ENCODE measurements around the gene BCLAF1. TPM values are rescaled to one million over a fixed set of nuclear protein-coding genes. Genes with fewer than 3 reads are reported as not detected.

Gene BCLAF1
- polyA plus RNA-seq, 1 experiment = 117 TPM

DNA sequence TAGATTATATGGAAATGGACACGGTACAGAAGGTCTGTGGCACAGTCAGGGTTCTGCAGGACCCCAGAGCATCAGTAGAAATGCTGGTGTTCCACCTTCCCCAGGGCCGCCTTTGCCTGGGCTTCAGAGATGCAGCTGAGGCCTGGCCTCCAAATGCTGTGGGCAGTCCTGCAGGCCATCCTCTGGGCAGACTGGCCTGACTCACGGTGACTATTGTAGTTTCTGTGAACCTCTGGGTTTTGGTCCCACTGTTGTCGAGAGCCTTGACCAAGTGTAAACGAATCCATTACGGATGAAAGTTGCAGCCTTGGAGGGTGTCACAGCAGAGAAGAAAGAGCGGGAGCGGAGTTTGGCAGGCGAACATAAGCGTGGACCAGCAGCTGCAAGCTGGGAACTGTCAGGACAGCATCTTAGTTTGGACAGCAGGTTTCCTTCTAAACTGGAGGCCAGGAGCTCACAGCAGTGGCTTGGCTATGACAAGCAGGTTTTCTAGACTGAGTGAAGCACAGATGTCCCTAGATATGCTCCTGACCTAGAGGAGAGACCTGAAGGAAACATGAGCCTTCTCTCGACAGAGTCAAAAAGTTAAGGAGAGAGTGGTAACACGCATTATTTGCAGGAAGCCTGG is 46.2 kb upstream of the BCLAF1 start:
- H3K27me3 ChIP-seq (ENCODE audit: control insufficient read depth, insufficient read depth, low read length) = peaks cover 5% of the 10 kb centered on the region
- H3K4me3 ChIP-seq (ENCODE audit: low read depth, low read length) = no peak overlapping the region
- DNase-seq (ENCODE audit: low read depth, low spot score) = no peak
- TF ChIP-seq, protein P1, sequence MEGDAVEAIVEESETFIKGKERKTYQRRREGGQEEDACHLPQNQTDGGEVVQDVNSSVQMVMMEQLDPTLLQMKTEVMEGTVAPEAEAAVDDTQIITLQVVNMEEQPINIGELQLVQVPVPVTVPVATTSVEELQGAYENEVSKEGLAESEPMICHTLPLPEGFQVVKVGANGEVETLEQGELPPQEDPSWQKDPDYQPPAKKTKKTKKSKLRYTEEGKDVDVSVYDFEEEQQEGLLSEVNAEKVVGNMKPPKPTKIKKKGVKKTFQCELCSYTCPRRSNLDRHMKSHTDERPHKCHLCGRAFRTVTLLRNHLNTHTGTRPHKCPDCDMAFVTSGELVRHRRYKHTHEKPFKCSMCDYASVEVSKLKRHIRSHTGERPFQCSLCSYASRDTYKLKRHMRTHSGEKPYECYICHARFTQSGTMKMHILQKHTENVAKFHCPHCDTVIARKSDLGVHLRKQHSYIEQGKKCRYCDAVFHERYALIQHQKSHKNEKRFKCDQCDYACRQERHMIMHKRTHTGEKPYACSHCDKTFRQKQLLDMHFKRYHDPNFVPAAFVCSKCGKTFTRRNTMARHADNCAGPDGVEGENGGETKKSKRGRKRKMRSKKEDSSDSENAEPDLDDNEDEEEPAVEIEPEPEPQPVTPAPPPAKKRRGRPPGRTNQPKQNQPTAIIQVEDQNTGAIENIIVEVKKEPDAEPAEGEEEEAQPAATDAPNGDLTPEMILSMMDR (IDR thresholded peaks at IDR 0.05; ENCODE audit: low read depth, low read length) = no peak
- H3K9me3 ChIP-seq (ENCODE audit: control insufficient read depth, insufficient read depth, low read length) = no peaks in the 10 kb centered on the region
- ChIA-PET CTCF (no interaction called here), POLR2A (no interaction called here)
- H3K27ac ChIP-seq (ENCODE audit: low read depth, low read length) = no peak overlapping the region

DNA sequence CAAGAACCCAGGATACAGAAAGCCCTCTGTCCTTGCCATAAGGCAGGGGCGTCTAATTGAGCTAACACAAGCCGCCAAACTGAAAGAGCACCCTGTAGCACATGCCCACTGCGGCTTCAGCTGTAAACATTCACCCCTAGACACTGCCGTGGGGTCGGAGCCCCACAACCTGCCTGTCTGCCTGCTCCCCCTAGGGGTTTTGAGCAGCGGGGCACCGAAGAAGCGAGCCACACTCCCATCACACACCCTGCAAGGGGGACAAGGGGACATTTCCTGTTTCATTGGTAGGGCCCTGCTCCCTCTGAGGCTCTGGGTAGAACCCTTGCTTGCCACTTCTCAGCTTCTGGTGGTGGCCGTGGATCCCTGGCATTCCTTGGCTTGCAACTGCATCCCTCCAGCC is 45.2 kb upstream of the BCLAF1 start:
- Histone ChIP-seq H3K27ac (ENCODE audit: low read depth, low read length) (no peak overlapping the region), H3K27me3 (ENCODE audit: control insufficient read depth, insufficient read depth, low read length) (peaks cover 5% of the 10 kb centered on the region), H3K9me3 (ENCODE audit: control insufficient read depth, insufficient read depth, low read length) (no peaks in the 10 kb centered on the region), H3K4me3 (ENCODE audit: low read depth, low read length) (no peak overlapping the region)
- TF ChIP-seq, protein P1 (IDR thresholded peaks at IDR 0.05; ENCODE audit: low read depth, low read length) = 0 out of 2 replicates have a peak, but pooled peaks have one; percentile 11
- CTCF ChIA-PET = no interaction called here
- DNase-seq (ENCODE audit: low read depth, low spot score) = no peak
- POLR2A ChIA-PET = no interaction called here

DNA sequence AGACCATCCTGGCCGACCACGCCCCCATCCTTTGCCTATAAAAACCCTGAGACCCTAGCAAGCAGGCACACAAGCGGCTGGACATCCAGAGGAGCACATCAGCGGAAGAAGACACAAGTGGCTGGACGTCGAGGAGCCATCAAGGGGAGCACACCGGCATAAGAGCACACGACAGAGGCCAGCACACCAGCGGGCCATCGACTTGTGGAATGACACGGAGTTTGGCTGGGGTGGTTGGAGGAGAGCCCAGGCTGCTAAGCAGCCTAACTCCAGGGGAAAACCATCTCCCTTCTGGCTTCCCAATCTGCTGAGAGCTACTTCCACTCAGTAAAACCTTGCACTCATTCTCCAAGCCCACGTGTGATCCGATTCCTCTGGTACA is 44.8 kb upstream of the BCLAF1 start:
- H3K27me3 ChIP-seq (ENCODE audit: control insufficient read depth, insufficient read depth, low read length) = peaks cover 5% of the 10 kb centered on the region
- DNase-seq (ENCODE audit: low read depth, low spot score) = no peak
- ChIA-PET POLR2A (no interaction called here), CTCF (interaction anchor here (1.0 to 1.2 kb wide), 2 partner anchors 22 to 458 kb away, joined by 3 read pairs; partner anchors contain the start of gene MAP3K5)
- H3K27ac ChIP-seq (ENCODE audit: low read depth, low read length) = no peak overlapping the region
- TF ChIP-seq, protein P1 (IDR thresholded peaks at IDR 0.05; ENCODE audit: low read depth, low read length) = no peak
- H3K4me3 ChIP-seq (ENCODE audit: low read depth, low read length) = no peak overlapping the region
- no peaks in the 10 kb centered on the region for H3K9me3 ChIP-seq (ENCODE audit: control insufficient read depth, insufficient read depth, low read length)

DNA sequence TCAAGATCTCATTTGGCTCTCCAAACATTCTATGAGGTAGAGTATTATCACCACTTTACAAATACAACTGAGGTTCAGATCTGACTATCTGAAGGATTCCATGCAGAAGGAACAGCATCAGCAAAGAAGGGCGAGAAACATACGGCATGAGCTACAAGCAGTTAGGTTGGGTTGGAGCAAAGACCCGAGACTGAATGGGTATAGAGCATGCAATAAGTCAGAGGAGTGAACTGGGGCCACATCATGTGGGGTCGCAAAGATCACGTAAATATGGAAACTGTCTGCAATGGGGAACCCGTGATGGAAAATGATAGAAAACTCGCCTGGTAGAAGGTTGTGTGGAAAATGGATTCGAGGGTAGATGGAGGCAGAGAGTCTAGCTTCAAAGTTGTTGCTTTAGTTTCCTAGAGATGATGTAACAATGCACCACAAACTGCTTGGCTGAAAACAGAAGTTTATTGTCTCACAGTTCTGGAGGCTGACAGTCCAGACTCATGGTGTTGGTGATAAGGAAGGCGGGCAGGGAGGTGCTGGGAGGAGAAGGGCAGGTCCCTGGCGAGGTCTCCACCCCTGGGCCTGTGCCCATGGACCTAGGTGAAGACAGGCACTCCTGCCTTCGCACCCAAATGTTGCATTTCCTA is 44.3 kb upstream of the BCLAF1 start:
- TF ChIP-seq, protein P1 (IDR thresholded peaks at IDR 0.05; ENCODE audit: low read depth, low read length) = no peak
- Histone ChIP-seq H3K9me3 (ENCODE audit: control insufficient read depth, insufficient read depth, low read length) (no peaks in the 10 kb centered on the region), H3K4me3 (ENCODE audit: low read depth, low read length) (no peak overlapping the region), H3K27ac (ENCODE audit: low read depth, low read length) (no peak overlapping the region), H3K27me3 (ENCODE audit: control insufficient read depth, insufficient read depth, low read length) (peaks cover 5% of the 10 kb centered on the region)
- POLR2A ChIA-PET = no interaction called here
- CTCF ChIA-PET = interaction anchor here (1.0 to 1.4 kb wide), 3 partner anchors 8 to 458 kb away, joined by 3 to 4 read pairs (median 3); partner anchors contain the start of gene MAP3K5
- DNase-seq (ENCODE audit: low read depth, low spot score) = no peak

DNA sequence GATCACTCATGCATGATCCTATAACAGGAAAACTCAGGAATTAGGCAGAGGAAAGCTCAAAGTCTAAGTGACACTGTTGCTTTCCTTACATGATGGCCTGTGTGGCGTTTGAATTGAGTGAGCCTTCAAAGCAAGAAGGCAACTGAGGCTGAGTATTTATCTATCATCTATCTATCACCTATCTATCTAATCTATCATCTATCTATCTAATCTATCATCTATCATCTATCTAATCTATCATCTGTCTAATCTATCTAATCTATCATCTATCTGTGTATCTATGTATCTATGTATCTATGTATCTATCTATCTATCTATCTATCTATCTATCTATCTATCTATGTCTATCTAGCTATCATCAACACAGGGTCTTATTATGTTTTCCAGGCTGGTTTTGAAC is 41.8 kb upstream of the BCLAF1 start:
- no peaks in the 10 kb centered on the region for H3K9me3 ChIP-seq (ENCODE audit: control insufficient read depth, insufficient read depth, low read length)
- H3K27me3 ChIP-seq (ENCODE audit: control insufficient read depth, insufficient read depth, low read length) = peaks cover 8% of the 10 kb centered on the region
- ChIA-PET CTCF (no interaction called here), POLR2A (no interaction called here)
- no peak overlapping the region for H3K27ac ChIP-seq (ENCODE audit: low read depth, low read length)
- H3K4me3 ChIP-seq (ENCODE audit: low read depth, low read length) = no peak overlapping the region
- no peak for DNase-seq (ENCODE audit: low read depth, low spot score)
- TF ChIP-seq, protein P1 (IDR thresholded peaks at IDR 0.05; ENCODE audit: low read depth, low read length) = no peak

All from AG04450 (cell line).